DOHH2 (cell line): ENCODE results near the gene TMA7.
A peak's percentile ranks its signal among the peaks of the same experiment; 100 is the strongest.
"Not testable (repeated sequence)": the region's sequence is repeated elsewhere in the genome, so short reads cannot be mapped to it uniquely, and the experiment has no call there.

Source experiments
- H3F3A ChIP-seq: fragments of 200-600 bp; sonication (generic), shearing (Covaris generic); 2 replicates; pipeline ENCODE4 v1.6.0; 2016; ENCODE audit warnings: antibody characterized with exemption, mild to moderate bottlenecking; ENCODE audit not compliant: control insufficient read depth, insufficient read depth
- H3K27ac ChIP-seq: fragments of 200-600 bp; sonication (generic); 2 replicates; pipeline ENCODE4 v1.5.1; 2014; ENCODE audit warnings: low read depth, mild to moderate bottlenecking, low read length, moderate library complexity
- H3K27me3 ChIP-seq: fragments of 200-600 bp; sonication (generic); 2 replicates; pipeline ENCODE4 v1.6.1; 2014; ENCODE audit warnings: mild to moderate bottlenecking, low read length, mixed read lengths; ENCODE audit not compliant: control insufficient read depth
- H3K36me3 ChIP-seq: fragments of 200-600 bp; sonication (generic); 2 replicates; pipeline ENCODE4 v1.6.1; 2014; ENCODE audit warnings: mild to moderate bottlenecking, low read length, moderate library complexity, mixed read lengths; ENCODE audit not compliant: control insufficient read depth
- H3K4me1 ChIP-seq: fragments of 200-600 bp; sonication (generic); 2 replicates; pipeline ENCODE4 v1.6.1; 2014; ENCODE audit warnings: mild to moderate bottlenecking, low read length, mixed read lengths; ENCODE audit not compliant: control insufficient read depth
- H3K4me2 ChIP-seq: fragments of 200-600 bp; sonication (generic); 2 replicates; pipeline ENCODE4 v1.6.0; 2014; ENCODE audit warnings: mild to moderate bottlenecking, low read length, moderate library complexity
- H3K4me3 ChIP-seq: fragments of 200-600 bp; sonication (generic); 2 replicates; pipeline ENCODE4 v1.5.1; 2014; ENCODE audit warnings: mild to moderate bottlenecking, low read length, mixed read lengths
- H3K79me2 ChIP-seq: fragments of 200-600 bp; sonication (generic); 2 replicates; pipeline ENCODE4 v1.6.1; 2014; ENCODE audit warnings: mild to moderate bottlenecking, low read length, mixed read lengths; ENCODE audit not compliant: control insufficient read depth
- H3K9me2 ChIP-seq: fragments of 200-600 bp; sonication (generic); replicated peaks from 2 replicates; pipeline ENCODE4 v1.6.1; 2014; ENCODE audit warnings: mild to moderate bottlenecking, low read length, mixed read lengths; ENCODE audit not compliant: control insufficient read depth
- H3K9me3 ChIP-seq: fragments of 200-600 bp; sonication (generic); 2 replicates; pipeline ENCODE4 v1.6.1; 2014; ENCODE audit warnings: antibody characterized with exemption, low read length, mixed read lengths; ENCODE audit not compliant: control insufficient read depth, insufficient read depth
- H4K20me1 ChIP-seq: fragments of 200-600 bp; sonication (generic); 2 replicates; pipeline ENCODE4 v1.6.0; 2014; ENCODE audit warnings: low read depth, mild to moderate bottlenecking, antibody characterized with exemption, low read length, moderate library complexity; ENCODE audit not compliant: control insufficient read depth, insufficient read depth
- CTCF ChIP-seq: fragments of 200-600 bp; sonication (generic); IDR thresholded peaks from one replicate; pipeline ENCODE4 v1.5.1; 2014; ENCODE audit warnings: antibody characterized with exemption, mild to moderate bottlenecking, low read depth, low read length; ENCODE audit not compliant: poor library complexity, severe bottlenecking
- EZH2phosphoT487 ChIP-seq: fragments of 200-600 bp; sonication (generic); IDR thresholded peaks from 2 replicates; pipeline ENCODE4 v1.6.1; 2017; ENCODE audit warnings: borderline replicate concordance, mild to moderate bottlenecking, antibody characterized with exemption, low read length, moderate library complexity, mixed read lengths

TMA7 gene

GRCh38 chr3:48470286-48470685 is 30.2 kb downstream of the TMA7 start:
- TF ChIP-seq CTCF (no peak), EZH2phosphoT487 (no peak)
- H3K36me3 ChIP-seq: peaks cover 59% of the 10 kb centered on the region
- H3K27me3 ChIP-seq: no peaks in the 10 kb centered on the region
- H3K4me2 ChIP-seq: peak overlapping the region; percentile 97
- peak overlapping the region; percentile 45 for H3K27ac ChIP-seq
- H3K9me3 ChIP-seq: no peaks in the 10 kb centered on the region
- no peaks in the 10 kb centered on the region for H4K20me1 ChIP-seq
- H3K9me2 ChIP-seq: no peaks in the 10 kb centered on the region
- H3K4me1 ChIP-seq: peaks cover 73% of the 10 kb centered on the region
- peak overlapping the region; percentile 37 for H3K4me3 ChIP-seq
- no peaks in the 10 kb centered on the region for H3F3A ChIP-seq
- H3K79me2 ChIP-seq: peaks cover 71% of the 10 kb centered on the region

GRCh38 chr3:48472673-48472922 is 32.5 kb downstream of the TMA7 start:
- Histone ChIP-seq H3K27ac (peak overlapping the region; percentile 90), H3K9me3 (no peaks in the 10 kb centered on the region), H3K36me3 (peaks cover 38% of the 10 kb centered on the region), H3K4me2 (peak overlapping the region; percentile 97), H4K20me1 (no peaks in the 10 kb centered on the region), H3K9me2 (no peaks in the 10 kb centered on the region), H3K27me3 (no peaks in the 10 kb centered on the region), H3F3A (no peaks in the 10 kb centered on the region), H3K4me3 (peak overlapping the region; percentile 88), H3K4me1 (peaks cover 64% of the 10 kb centered on the region), H3K79me2 (peaks cover 53% of the 10 kb centered on the region)
- TF ChIP-seq CTCF: no peak
- TF ChIP-seq EZH2phosphoT487: no peak

- Histone ChIP-seq H3K4me3 (peak overlapping the region; percentile 88), H3K4me2 (peak overlapping the region; percentile 97), H3K27ac (peak overlapping the region; percentile 90), H3K27me3 (no peaks in the 10 kb centered on the region), H4K20me1 (no peaks in the 10 kb centered on the region), H3K4me1 (peaks cover 64% of the 10 kb centered on the region), H3F3A (no peaks in the 10 kb centered on the region), H3K9me3 (no peaks in the 10 kb centered on the region), H3K36me3 (peaks cover 33% of the 10 kb centered on the region), H3K79me2 (peaks cover 49% of the 10 kb centered on the region), H3K9me2 (no peaks in the 10 kb centered on the region)
- TF ChIP-seq CTCF (peak; percentile 87), EZH2phosphoT487 (no peak)
These were observed 33.0 kb downstream of the TMA7 start for GRCh38 chr3:48472923-48473616.

GRCh38 chr3:48473617-48473952 is 33.5 kb downstream of the TMA7 start:
- TF ChIP-seq CTCF (no peak), EZH2phosphoT487 (no peak)
- peak overlapping the region; percentile 88 for H3K4me3 ChIP-seq

GRCh38 chr3:48474031-48474430 is 34.0 kb downstream of the TMA7 start:
- H3K4me2 ChIP-seq, H3K9me2 ChIP-seq, H3K4me3 ChIP-seq, H3K27ac ChIP-seq, H3F3A ChIP-seq, H3K27me3 ChIP-seq, H3K9me3 ChIP-seq, H4K20me1 ChIP-seq: not testable (repeated sequence)
- peaks cover 64% of the 10 kb centered on the region for H3K4me1 ChIP-seq
- peaks cover 24% of the 10 kb centered on the region for H3K36me3 ChIP-seq
- H3K79me2 ChIP-seq: peaks cover 39% of the 10 kb centered on the region

More at GRCh38 chr3:48473617-48473952, 33.5 kb downstream of the TMA7 start:
- H3F3A ChIP-seq: no peaks in the 10 kb centered on the region
- H3K9me3 ChIP-seq: no peaks in the 10 kb centered on the region
- H3K4me1 ChIP-seq: peaks cover 64% of the 10 kb centered on the region
- peaks cover 43% of the 10 kb centered on the region for H3K79me2 ChIP-seq
- peaks cover 28% of the 10 kb centered on the region for H3K36me3 ChIP-seq
- peak overlapping the region; percentile 90 for H3K27ac ChIP-seq
- no peaks in the 10 kb centered on the region for H4K20me1 ChIP-seq
- peak overlapping the region; percentile 97 for H3K4me2 ChIP-seq
- H3K9me2 ChIP-seq: no peaks in the 10 kb centered on the region
- H3K27me3 ChIP-seq: no peaks in the 10 kb centered on the region
